Common myeloid progenitor, CD34-positive (primary cell): ENCODE results near the gene NECAB3.

Experiments
- CTCF ChIA-PET: fragments of 350-600 bp; sonication (Branson Sonifier 250); formaldehyde crosslinking; loops from one replicate; lab custom pipeline; 2021; ENCODE audit warnings: antibody characterized with exemption; lab: Charles Lee
- POLR2A ChIA-PET: fragments of 350-600 bp; sonication (Branson Sonifier 250); formaldehyde crosslinking; loops from one replicate; lab custom pipeline; 2021; ENCODE audit warnings: antibody characterized with exemption; lab: Charles Lee
- DNase-seq, 3 donors: peaks; one replicate each; pipeline versions ENCODE4 v3.0.0 to v3.0.0-alpha.2; 2013
- H3K27ac ChIP-seq, 2 experiments: 1 replicate in 1 of 2; 2 replicates in 1 of 2; pipeline ENCODE4 v1.7.0; 2013; ENCODE audit warnings: inconsistent platforms in 2 of 2, low read length in 2 of 2, mild to moderate bottlenecking in 2 of 2, low read depth in 1 of 2, moderate library complexity in 1 of 2; ENCODE audit not compliant: severe bottlenecking in 2 of 2, insufficient read depth in 1 of 2, poor library complexity in 1 of 2
- H3K27me3 ChIP-seq, 5 experiments: replicated peaks in 2 of 5; 1 replicate in 3 of 5; 2 replicates in 2 of 5; pipeline versions ENCODE4 v1.6.1 to v1.7.0; 2013; ENCODE audit warnings: low read length in 4 of 5, mild to moderate bottlenecking in 2 of 5, moderate library complexity in 2 of 5, inconsistent platforms in 1 of 5; ENCODE audit not compliant: insufficient read depth in 5 of 5, control insufficient read depth in 4 of 5
- H3K36me3 ChIP-seq, 4 experiments: 1 replicate in 2 of 4; 2 replicates in 2 of 4; pipeline versions ENCODE4 v1.6.1 to v1.7.0; 2013; ENCODE audit warnings: low read length in 3 of 4, control low read depth in 1 of 4, mild to moderate bottlenecking in 1 of 4; ENCODE audit not compliant: control insufficient read depth in 4 of 4, insufficient read depth in 4 of 4
- H3K4me1 ChIP-seq, 4 experiments: 1 replicate in 3 of 4; 2 replicates in 1 of 4; pipeline versions ENCODE4 v1.6.1 to v1.7.1; 2013; ENCODE audit warnings: low read length in 3 of 4, mild to moderate bottlenecking in 3 of 4, control low read depth in 1 of 4, inconsistent platforms in 1 of 4, moderate library complexity in 1 of 4; ENCODE audit not compliant: control insufficient read depth in 4 of 4, insufficient read depth in 4 of 4; ENCODE audit errors: control extremely low read depth in 1 of 4
- H3K4me3 ChIP-seq, 7 experiments: 1 replicate in 4 of 7; 2 replicates in 3 of 7; pipeline versions ENCODE4 v1.5.1 to v1.7.0; 2013; ENCODE audit warnings: mild to moderate bottlenecking in 7 of 7, low read length in 6 of 7, moderate library complexity in 6 of 7, inconsistent platforms in 2 of 7, low read depth in 2 of 7, control low read depth in 1 of 7; ENCODE audit not compliant: insufficient read depth in 4 of 7, control insufficient read depth in 1 of 7; ENCODE audit errors: extremely low read depth in 1 of 7
- H3K9me3 ChIP-seq, 5 experiments: 1 replicate in 4 of 5; 2 replicates in 1 of 5; pipeline versions ENCODE4 v1.6.1 to v1.7.1; 2013; ENCODE audit warnings: low read length in 4 of 5, mild to moderate bottlenecking in 2 of 5, inconsistent platforms in 1 of 5, low read depth in 1 of 5, moderate library complexity in 1 of 5; ENCODE audit not compliant: control insufficient read depth in 4 of 5, insufficient read depth in 2 of 5; ENCODE audit errors: control extremely low read depth in 1 of 5
- WGBS: methylation state at CpG from one replicate; pipeline ENCODE4 v1.1.5; 2013; ENCODE audit not compliant: insufficient coverage; 5-methylcytosine and 5-hydroxymethylcytosine counted together

The NECAB3 gene

GRCh38 chr20:33612001-33612400, 62.2 kb downstream of the NECAB3 start:
- CTCF ChIA-PET: no interaction called here
- POLR2A ChIA-PET: no interaction called here
- H3K36me3 ChIP-seq: peaks cover 14 to 50% (median 31%) of the 10 kb centered on the region in 4 experiments
- H3K27me3 ChIP-seq: no peaks in the 10 kb centered on the region
- H3K9me3 ChIP-seq: no peaks in the 10 kb centered on the region
- no CpG with 5 or more reads among the region's 4 CpGs for WGBS
- no peaks in the 10 kb centered on the region for H3K4me1 ChIP-seq
- H3K27ac ChIP-seq: no peak overlapping the region
- H3K4me3 ChIP-seq: no peak overlapping the region
- no peak for DNase-seq

GRCh38 chr20:33611106-33611505, 63.1 kb downstream of the NECAB3 start:
- no peak overlapping the region for H3K27ac ChIP-seq
- no peaks in the 10 kb centered on the region for H3K27me3 ChIP-seq
- WGBS: 93% methylated on average over 5 of the region's 5 CpGs
- ChIA-PET POLR2A (no interaction called here), CTCF (no interaction called here)
- no peaks in the 10 kb centered on the region for H3K9me3 ChIP-seq
- H3K4me1 ChIP-seq: no peaks in the 10 kb centered on the region
- DNase-seq: no peak
- no peak overlapping the region for H3K4me3 ChIP-seq
- H3K36me3 ChIP-seq: peaks cover 14 to 46% (median 30%) of the 10 kb centered on the region in 4 experiments

- H3K27me3 ChIP-seq: no peaks in the 10 kb centered on the region
- ChIA-PET CTCF (no interaction called here), POLR2A (no interaction called here)
- H3K4me3 ChIP-seq: no peak overlapping the region
- no peak overlapping the region for H3K27ac ChIP-seq
- peak in 1 of 3 donors; percentile 13 for DNase-seq
- H3K36me3 ChIP-seq: peaks cover 14 to 34% (median 23%) of the 10 kb centered on the region in 4 experiments
- H3K9me3 ChIP-seq: no peaks in the 10 kb centered on the region
- WGBS: 100% methylated on average over 2 of the region's 2 CpGs
- no peaks in the 10 kb centered on the region for H3K4me1 ChIP-seq
Measured at GRCh38 chr20:33609504-33609903, 64.7 kb downstream of the NECAB3 start.
